NB4 (cell line): ENCODE data around the gene ROBO1.
"Not testable (repeated sequence)": the region's sequence is repeated elsewhere in the genome, so short reads cannot be mapped to it uniquely, and the experiment has no call there.

Experiments used
- DNase-seq: peaks from one replicate; pipeline ENCODE4 v3.0.0; 2010; ENCODE audit warnings: low read depth
- H3K4me3 ChIP-seq: one replicate; pipeline ENCODE4 v1.5.1; 2011; ENCODE audit warnings: mild to moderate bottlenecking, low read depth, low read length, moderate library complexity
- MAX ChIP-seq: IDR thresholded peaks from 2 replicates; pipeline ENCODE4 v1.6.1; 2011; ENCODE audit warnings: low read depth, low read length
- MYC ChIP-seq: IDR thresholded peaks from 2 replicates; pipeline ENCODE4 v1.6.1; 2011; ENCODE audit warnings: low read depth, low read length
- POLR2A ChIP-seq: IDR thresholded peaks from 2 replicates; pipeline ENCODE4 v1.6.1; 2011; ENCODE audit warnings: mild to moderate bottlenecking; ENCODE audit not compliant: insufficient read length; ENCODE audit errors: extremely low read depth
- TF ChIP-seq, protein P1 (sequence below): IDR thresholded peaks from one replicate; pipeline ENCODE4 v1.5.1; 2012; ENCODE audit warnings: low read depth, low read length

Gene ROBO1

DNA sequence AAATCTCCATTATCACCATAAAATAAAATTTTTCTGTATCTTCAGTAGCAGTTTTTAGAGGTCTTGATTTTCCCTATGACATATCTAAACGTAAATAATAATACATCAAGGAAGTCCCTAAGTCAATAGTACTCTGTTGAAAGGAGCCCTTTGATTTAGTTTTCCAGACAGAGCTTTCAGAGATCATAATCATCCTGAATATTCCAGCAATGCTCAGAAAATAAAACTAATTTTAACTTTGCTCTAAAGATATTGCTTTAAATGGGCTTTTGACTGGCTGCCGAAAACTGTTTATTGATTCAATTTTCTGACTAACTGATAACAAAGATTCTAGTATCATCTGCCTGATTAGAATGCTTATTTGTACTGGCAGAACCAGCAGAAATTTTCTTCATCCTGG, 40.7 kb upstream of the ROBO1 start:
- TF ChIP-seq MYC (no peak), MAX (no peak)
- no peak overlapping the region for H3K4me3 ChIP-seq
- no peak for DNase-seq

GRCh38 chr3:79790177-79790576, 22.4 kb upstream of the ROBO1 start:
- H3K4me3 ChIP-seq, result not testable (repeated sequence)
- TF ChIP-seq, protein P1, sequence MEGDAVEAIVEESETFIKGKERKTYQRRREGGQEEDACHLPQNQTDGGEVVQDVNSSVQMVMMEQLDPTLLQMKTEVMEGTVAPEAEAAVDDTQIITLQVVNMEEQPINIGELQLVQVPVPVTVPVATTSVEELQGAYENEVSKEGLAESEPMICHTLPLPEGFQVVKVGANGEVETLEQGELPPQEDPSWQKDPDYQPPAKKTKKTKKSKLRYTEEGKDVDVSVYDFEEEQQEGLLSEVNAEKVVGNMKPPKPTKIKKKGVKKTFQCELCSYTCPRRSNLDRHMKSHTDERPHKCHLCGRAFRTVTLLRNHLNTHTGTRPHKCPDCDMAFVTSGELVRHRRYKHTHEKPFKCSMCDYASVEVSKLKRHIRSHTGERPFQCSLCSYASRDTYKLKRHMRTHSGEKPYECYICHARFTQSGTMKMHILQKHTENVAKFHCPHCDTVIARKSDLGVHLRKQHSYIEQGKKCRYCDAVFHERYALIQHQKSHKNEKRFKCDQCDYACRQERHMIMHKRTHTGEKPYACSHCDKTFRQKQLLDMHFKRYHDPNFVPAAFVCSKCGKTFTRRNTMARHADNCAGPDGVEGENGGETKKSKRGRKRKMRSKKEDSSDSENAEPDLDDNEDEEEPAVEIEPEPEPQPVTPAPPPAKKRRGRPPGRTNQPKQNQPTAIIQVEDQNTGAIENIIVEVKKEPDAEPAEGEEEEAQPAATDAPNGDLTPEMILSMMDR, result peak; percentile 7
- DNase-seq, result peak; percentile 2

DNA sequence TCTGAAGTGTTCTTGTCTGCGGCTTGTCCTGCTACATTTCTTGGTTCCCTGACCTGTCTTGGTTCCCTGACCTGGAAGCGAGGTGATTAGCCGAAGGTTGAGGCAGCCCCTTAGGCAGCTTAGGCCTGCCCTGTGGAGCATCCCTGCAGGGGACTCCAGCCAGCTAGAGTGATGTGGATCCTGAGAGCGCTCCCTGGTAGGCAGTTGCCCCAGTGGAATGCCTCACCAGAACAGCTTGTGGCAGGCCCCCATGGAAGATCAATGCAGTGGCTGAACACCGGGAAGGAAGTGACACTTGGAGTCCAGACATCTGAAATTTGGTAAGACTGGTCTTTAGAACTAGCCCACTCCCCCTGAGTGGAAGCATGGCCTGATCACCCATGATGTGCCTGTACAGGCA, 5.5 kb upstream of the ROBO1 start:
- no peak for DNase-seq

DNA sequence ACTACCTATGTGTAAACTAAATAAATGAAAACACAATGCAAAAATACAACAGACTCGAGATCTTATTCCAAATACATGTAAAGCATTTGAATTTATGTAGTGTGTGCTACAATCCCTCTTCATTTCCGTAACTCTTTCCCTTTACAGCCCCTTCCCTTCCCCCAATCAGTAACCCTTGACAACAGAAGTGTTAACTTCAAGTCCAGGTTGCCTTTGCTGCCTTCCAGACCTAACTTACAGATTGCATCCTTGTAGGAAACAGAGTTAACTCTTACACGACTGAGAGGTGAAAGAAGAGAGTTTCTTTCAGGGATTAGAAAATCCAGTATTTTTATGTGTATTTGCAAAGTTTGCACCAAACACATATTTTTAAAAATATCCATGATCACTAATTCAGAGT, 1.4 kb upstream of the ROBO1 start:
- TF ChIP-seq MAX (no peak), POLR2A (no peak)
- TF ChIP-seq, protein P1, result no peak
- no peak overlapping the region for H3K4me3 ChIP-seq
- no peak for DNase-seq

More for the DNA sequence above, 5.5 kb upstream of the ROBO1 start:
- TF ChIP-seq, protein P1, result no peak
- no peak for TF ChIP-seq POLR2A
- no peak for TF ChIP-seq MYC
- no peak for TF ChIP-seq MAX
- H3K4me3 ChIP-seq, result no peak overlapping the region

- TF ChIP-seq MYC, result no peak
- no peak for TF ChIP-seq POLR2A
- TF ChIP-seq MAX, result no peak
- TF ChIP-seq, protein P1, result no peak
- no peak for DNase-seq
- no peak overlapping the region for H3K4me3 ChIP-seq
These were observed 449 bp downstream of the ROBO1 start for GRCh38 chr3:79767194-79767904.

DNA sequence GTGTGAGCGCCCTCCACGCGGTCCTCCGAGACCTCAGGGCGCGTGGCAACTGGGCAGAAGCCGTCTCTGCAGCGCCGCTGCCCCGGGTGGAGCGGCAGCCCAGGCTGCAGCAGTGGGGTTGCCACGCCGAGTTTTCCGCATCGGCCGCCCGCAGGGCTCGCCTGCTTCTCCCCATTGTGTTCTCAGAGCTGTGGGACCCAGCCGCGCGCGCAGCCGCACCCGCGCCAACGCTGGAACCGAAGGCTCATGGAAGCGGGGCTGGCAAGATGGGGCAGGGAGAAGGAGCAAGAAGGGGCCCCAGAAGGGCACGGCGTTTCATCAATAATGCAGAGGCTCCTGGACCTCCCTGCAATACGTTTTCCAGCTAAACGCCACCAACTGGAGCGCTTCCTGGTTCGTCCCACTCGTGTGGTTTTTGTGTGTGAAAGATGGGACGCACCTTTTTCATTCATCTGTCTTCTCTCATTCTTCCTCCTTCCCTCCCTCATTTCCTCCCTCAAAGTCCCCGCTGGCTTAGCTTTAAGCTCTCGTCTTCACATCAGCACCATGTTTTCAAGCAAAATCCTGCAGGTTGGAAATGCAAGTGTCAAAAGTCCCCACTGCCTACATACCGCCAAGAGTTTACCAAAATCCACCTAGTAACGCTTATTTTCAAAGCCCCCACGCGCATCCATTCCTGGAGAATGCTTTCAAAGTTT, 1.2 kb downstream of the ROBO1 start:
- TF ChIP-seq POLR2A, result no peak
- TF ChIP-seq, protein P1, result no peak
- TF ChIP-seq MAX, result no peak
- no peak for TF ChIP-seq MYC
- no peak for DNase-seq
- H3K4me3 ChIP-seq, result no peak overlapping the region
